CD4-positive, alpha-beta T cell treated with Interleukin-15 for 4 hours (primary cell): ENCODE measurements around the gene RXRA.

Experiments
- DNase-seq: peaks from one replicate; pipeline ENCODE4 v3.0.0-alpha.2; 2020; ENCODE audit warnings: low spot score

RXRA gene

DNA sequence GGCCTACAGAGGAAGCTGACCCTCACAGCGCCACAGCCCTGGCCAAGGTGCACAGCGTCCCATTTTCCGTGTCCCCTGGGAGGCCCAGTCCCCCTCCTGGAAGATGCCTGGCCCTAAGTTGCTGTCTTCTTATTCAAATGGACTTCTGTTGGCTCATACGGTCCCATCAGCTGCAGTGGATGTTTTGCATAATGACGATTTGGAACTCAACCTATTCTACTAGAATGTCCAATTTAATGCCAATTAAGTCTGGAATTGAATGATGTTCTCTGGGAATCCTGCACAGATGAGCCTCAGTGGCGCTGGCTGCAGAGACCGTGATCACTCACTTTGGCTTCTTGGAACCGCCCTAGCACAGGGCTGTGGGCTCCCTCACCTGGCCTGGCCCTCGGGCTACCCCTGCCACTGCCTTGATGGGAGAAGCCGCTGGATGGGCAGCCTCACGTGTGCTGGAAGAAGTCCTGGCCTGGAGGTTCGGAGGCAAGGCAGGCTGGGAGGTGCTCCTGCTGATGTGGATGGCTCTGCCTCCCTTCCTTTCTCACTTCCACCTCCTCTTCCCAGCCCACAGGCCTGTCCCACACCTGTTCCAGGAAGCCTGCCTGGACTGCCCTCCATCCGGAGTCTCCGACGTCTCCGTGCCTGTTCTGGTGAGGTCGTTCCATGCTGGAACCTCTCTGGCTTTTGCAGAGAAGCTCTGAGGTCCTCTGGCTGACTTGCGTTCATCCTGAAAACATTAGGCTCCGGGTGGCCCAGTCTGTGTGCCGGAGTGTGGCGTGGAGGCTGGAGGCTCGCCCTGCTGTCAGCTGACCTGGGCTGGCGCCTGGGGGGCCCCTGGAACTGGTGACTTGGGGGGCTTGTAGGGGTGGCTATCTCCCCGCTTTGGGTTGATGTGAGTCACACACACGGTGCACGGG, 147.1 kb downstream of the RXRA start:
- no peak for DNase-seq

GRCh38 chr9:134474055-134474370, 147.8 kb downstream of the RXRA start:
- DNase-seq: no peak

- no peak for DNase-seq
Measured at GRCh38 chr9:134475011-134475790, 148.9 kb downstream of the RXRA start.

DNA sequence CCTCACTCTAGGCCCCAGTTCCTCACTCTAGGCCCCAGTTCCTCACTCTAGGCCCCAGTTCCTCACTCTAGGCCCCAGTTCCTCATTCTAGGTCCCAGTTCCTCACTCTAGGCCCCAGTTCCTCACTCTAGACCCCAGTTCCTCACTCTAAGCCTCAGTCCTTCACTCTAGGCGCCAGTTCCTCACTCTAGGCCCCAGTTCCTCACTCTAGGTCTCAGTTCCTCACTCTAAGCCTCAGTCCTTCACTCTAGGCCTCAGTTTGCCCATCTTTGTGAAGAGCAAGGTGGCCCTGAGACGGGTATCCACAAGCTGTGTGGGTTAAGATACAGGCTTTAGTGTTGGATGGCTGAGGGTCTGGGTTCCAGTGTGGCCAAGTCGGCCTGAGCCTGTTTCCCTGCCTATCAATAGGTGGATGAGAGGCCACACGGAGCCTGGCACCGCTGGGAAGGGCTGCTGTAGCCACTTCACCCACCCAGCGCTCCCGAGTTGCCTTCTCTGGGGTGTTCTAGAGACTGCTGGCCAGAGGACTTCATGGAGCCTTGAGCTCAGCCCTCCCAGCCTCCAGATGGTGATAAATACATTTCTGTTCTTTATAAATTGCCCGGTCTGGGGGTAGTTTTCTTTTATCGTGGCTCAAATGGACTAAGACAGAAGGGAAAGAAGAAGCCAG, 150.2 kb downstream of the RXRA start:
- no peak for DNase-seq

DNA sequence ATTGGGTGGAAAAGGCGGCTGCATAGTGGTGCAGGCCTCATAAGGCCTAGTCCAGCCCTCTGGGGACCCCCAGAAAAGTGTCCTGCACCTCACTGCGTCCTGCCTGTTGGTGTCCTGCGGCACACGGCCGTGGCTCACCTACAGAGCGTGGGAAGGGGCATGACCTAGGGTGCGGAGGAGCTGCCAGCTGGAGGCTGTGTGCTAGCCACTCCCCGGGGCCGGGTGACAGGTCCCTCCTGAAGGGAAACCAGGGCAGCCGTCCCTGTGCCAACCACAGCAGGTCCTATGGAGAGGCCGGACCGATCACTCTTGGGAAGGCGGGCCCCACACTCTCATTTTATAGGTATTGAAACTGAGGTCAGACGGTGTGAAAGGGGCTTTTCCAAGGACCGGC, 150.7 kb downstream of the RXRA start:
- no peak for DNase-seq

- no peak for DNase-seq
Measured at GRCh38 chr9:134477342-134477925, 151.2 kb downstream of the RXRA start.

- no peak for DNase-seq
Measured at GRCh38 chr9:134477927-134478326, 151.7 kb downstream of the RXRA start.

DNA sequence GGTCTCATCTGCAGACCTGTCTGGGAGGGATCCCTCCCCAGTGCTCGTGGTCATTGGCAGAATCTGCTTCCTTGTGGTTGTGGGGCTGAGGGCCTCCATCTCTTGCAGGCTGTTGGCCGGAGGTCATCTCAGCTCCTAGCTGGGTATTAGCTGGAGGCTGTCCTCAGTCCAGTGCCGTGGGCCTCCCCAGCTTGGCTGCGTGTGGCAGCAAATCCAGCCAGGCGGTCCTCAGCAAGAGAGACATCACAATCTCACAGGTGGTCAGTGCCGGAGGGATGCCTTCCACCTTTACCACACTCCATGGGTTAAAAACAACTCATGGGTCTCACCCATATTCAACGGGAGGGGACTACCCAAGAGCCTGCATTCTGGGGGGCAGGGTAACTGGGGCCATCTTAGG, 155.5 kb downstream of the RXRA start:
- no peak for DNase-seq

GRCh38 chr9:134482226-134482625, 156.0 kb downstream of the RXRA start:
- DNase-seq: no peak

DNA sequence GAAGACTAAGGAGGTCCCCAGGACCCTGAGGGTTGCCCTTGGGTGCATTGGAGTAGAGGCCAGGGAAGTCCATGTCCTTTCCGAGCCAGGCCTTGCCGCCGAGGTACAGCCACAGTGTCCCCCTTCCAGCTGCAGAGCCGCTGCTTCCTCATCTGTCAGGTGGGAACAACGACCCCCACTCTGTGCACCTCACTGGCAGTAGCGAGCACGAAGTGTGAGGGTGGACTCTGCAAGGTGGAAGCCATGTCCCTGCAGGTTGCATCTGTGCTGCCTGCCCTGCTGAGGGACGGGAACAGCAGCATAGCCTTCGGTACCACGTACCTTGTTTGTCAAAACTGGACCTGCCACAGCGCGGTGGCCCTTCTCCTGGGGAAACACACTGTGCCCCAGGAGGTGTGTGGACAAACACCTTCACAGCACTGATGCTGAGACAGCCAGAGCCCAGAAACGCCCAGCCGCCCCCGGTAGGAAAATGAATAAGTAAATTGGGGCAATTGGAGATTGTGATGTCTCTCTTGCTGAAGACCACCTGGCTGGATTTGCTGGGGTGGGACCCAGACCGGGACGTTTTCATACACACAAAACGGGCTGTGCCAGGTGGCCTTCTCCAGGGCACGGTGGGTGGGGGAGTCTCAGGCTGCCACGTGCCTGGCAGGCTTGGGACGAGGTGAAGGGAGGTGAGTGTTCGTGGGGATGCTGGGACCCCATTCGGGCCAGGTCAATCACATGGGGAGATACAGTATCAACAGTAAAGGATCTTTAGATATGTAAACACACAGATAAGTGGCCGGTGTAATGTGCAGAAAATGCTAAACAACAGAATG, 157.3 kb downstream of the RXRA start:
- no peak for DNase-seq

- DNase-seq: no peak
Measured at GRCh38 chr9:134484479-134484878, 158.2 kb downstream of the RXRA start.

DNA sequence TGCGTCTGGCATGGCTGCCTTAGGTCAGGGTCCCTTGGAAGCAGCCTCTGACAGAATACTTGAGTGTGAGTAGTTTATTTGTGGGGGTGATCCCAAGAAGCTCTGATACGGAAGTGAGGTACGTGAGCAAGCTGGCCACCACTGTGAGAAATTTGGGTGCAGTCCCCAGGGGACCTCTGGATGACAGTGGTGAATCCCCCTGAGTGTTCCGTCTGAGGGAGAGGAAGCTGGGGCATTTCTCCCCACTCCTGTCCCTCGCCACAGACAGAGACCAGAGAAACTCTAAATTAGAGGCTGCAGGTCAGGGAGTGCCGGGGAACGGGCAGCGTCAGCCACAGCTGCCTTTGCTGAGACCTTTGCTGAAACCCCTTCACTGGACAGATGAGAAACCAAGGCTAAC, 159.4 kb downstream of the RXRA start:
- no peak for DNase-seq

- DNase-seq: no peak
Measured at GRCh38 chr9:134486143-134486591, 159.9 kb downstream of the RXRA start.

- no peak for DNase-seq
Measured at GRCh38 chr9:134486596-134486995, 160.3 kb downstream of the RXRA start.
